GM19025 (cell line): ENCODE results near the gene TAMALIN.
A peak's percentile ranks its signal among the peaks of the same experiment; 100 is the strongest.
"Not testable (repeated sequence)": the region's sequence is repeated elsewhere in the genome, so short reads cannot be mapped to it uniquely, and the experiment has no call there.

Source experiments
- ATAC-seq: cut with Tn5 transposase; IDR thresholded peaks from one replicate; pipeline ENCODE4 v1.9.1; 2021; ENCODE audit warnings: mild to moderate bottlenecking, low read depth, moderate library complexity; ENCODE audit not compliant: unreplicated experiment

The TAMALIN gene

DNA sequence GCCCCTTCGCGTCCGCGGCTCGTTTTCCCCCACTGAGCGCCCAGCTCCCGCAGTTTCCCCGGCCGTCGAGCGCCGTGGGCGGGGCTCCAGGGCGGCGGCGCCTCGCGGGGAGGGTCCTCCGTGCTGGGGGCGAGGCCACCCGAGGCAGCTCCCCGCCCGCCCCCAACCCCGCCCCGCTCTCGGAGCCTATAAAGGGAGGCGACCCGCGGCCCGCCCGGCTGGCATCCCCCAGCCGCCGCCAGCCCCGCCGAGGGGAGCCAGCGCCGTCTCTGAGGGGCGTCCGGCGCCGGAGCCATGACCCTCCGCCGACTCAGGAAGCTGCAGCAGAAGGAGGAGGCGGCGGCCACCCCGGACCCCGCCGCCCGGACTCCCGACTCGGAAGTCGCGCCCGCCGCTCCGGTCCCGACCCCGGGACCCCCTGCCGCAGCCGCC lies at the start of gene TAMALIN:
TAMALIN (plus strand) TSS at position 221 of the 432 bp plus-strand sequence; CDS start at position 295, 74 bp downstream.
- no peak for ATAC-seq

DNA sequence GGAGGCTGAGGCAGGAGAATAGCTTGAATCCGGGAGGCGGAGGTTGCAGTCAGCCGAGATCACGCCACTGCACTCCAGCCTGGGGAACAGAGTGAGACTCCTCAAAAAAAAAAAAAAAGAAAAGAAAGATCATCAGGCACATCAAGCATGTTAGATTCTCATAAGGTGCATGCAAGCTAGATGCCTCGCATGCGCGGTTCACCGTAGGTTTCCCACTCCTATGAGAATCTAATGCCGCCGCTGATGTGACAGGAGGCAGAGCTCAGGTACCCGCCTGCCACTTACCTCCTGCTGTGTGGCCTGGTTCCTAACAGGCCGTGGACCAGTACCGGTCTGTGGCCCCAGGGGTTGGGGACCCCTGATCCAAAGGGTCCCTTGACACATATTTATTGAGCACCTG lies 48.2 kb upstream of the TAMALIN start:
- no peak for ATAC-seq

DNA sequence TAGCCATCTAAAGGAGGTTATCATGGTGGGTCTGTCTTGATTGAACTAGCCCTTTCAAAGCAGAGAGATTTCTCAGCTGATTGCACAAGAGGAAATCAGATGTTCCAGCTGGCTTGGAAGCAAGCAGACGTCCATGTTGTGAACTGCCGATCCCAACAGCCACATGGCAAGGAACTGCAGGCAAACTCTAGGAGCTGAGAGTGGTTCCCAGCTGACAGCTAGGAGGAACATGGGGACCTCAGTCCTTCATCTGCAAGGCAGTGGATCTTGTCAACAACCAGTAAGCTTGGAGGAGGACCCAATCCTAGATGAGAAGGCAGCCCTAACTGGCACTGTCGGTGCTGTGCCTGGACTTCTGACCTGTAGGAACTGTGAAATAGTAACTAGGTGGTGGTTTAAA lies 47.5 kb upstream of the TAMALIN start:
- no peak for ATAC-seq

- no peak for ATAC-seq
Measured at GRCh38 chr12:51959921-51960320, 46.8 kb upstream of the TAMALIN start.

DNA sequence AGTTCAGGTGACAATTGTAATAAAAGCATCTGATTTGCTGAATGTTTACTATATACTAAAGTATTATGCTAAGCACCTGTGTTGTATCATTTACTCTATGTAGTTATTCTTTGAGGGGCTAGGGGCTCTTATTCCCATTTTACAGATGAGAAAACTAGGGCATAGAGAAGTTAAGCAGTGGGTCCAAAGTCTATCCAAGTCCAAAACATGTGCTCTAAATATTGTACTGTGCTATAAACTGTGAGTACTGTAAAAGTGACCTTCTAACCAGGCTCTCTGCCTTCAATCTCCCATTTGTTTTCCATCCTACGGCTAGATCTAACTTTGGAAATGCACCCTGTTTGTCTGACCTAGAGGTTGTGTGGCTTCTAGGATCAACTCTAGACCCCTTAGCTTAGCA lies 46.3 kb upstream of the TAMALIN start:
- ATAC-seq = no peak

DNA sequence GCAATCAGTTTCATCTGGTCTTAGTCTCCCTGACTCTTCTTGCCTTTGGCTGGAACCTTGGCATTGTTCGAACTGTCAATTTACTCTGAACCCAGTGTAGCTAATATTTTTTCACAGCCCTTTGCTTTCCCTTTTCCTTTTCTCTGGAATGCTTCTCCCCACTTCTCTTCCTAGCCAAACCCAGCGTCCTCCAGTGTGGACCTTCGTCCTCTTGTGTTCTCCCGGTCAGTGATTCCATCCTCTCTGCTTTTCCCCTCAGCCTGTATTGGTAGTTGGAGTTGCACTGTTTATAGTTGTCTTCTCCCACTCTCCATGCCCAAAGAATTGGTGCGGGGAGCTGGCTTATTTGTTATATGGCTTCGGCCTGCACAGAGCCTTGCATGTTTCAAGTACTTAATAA lies 45.9 kb upstream of the TAMALIN start:
- ATAC-seq = no peak

GRCh38 chr12:51961834-51962233 lies 44.9 kb upstream of the TAMALIN start:
- ATAC-seq = no peak

DNA sequence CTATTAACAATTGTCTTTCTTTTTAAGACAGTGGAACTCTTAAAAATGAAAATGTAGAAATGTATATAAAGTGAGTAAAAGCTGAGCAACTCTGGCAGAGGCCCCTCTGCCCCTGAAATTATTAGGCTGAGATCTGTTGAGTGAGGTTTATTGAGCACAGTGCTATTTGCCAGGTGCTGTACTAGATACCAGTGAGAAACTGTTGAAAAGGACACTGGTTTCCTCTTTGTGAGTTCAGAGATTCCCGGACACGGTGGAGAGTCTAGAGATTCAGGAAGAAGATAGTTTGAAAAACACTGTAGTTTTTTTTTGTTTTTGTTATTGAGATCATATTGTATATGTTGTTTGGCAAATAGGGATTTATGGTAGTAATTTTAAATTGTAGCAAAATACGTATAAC lies 44.0 kb upstream of the TAMALIN start:
- ATAC-seq = no peak

DNA sequence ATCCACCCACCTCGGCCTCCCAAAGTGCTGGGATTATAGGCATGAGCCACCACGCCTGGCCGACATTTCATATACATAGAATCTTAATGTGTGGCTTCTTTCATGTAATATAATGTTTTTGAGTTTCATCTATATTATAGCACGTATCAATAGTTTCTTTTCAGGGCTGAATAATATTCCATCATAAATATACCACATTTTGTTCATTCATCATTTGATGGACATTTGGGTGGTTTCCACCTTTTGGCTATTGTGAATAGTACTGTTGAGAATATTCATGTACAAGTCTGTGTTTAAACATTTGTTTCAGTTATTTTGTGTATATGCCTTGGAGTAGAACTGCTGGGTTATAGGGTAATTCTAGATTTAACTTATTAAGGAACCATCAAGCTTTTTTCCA lies 43.3 kb upstream of the TAMALIN start:
- ATAC-seq = no peak

GRCh38 chr12:51969643-51970042 lies 37.1 kb upstream of the TAMALIN start:
- no peak for ATAC-seq

- ATAC-seq = peak; percentile 88
Measured at GRCh38 chr12:51970904-51971646, 35.7 kb upstream of the TAMALIN start.

DNA sequence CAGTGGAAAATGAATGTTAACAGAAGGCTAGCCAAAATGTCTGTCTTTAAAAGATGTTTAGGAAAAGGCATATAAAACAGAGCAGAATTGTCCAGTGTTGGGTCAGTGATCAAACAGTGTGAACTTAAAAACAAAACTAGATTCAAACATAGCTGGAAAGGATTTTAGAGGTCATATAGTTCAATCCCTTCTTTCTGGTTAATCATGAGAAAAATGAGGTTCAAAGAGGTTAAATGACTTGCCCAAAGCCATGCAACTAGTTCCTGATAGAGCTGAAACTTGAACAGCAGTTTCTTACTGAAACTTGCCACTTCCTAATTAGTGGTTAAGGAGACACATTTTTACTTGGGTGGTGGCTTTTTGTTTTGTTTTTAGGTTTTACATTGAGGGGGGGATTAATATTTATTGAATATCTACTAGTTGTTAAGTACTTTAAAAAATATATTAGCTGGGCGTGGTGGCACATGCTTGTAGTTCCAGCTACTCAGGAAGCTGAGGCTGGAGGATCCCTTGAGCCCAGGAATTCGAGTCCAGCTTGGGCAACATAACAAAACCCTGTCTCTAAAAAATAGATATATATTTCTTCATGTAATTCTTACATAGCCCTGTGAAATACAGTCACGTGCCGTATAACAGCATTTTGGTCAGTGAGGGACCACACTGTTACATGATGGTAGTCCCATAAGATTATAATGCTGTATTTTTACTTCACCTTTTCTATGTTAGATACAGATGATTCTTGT lies 34.9 kb upstream of the TAMALIN start:
- no peak for ATAC-seq

DNA sequence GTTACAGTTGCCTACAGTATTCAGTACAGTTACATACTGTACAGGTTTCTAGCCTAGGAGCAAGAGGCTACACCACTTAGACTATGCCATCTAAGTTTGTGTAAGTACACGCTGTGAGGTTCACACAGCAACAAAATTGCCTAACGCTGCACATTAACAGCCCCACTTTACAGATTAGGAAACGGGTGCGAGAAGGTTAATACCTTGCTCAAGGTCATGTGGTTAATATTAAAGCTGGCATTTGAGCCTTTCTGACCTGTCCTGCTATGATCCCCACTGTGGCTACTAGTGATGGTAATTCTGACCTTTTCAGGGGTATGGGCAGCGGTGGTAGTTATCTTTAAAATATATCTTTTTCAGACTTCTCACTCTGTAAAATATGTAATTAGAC lies 34.3 kb upstream of the TAMALIN start:
- no peak for ATAC-seq

DNA sequence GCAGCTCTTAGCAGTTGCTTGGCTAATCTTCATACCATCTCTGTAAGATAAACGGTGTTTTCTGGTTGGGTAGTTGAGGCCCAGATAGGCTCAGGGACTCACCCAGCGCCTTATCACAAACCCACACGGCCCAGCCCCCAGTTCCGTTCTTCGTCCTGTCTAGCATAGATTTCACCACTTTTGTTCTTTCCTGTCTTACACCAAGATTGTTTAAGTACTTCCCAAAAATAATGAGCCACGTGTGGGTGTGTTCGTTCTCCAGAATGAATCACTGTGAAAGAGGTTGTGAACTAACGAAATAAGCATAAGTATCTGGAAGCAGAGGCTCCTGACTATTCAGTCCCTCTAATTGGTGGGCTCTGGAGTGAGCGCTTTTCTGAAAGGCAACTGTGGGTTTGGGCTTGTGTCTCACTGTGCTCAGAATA lies 33.9 kb upstream of the TAMALIN start:
- ATAC-seq = no peak

DNA sequence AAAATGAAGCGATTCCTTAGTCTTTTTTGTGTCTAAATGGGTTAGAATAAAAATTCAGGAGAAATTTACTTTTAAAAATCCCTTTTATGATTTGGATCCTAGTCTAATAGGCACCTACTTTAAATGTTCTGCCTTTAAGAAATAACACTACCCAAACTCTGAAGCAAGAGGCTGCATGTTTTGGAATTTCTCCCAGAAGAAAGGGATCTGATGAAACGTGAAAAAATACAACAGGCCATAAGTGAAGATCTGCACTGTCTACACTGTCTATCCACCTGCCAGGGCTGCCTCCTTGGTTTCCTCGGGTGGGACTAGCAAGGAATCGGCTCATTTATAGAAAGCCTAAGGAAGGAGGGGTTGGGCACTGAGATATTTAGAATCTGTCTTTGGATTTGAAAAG lies 33.2 kb upstream of the TAMALIN start:
- ATAC-seq = no peak

DNA sequence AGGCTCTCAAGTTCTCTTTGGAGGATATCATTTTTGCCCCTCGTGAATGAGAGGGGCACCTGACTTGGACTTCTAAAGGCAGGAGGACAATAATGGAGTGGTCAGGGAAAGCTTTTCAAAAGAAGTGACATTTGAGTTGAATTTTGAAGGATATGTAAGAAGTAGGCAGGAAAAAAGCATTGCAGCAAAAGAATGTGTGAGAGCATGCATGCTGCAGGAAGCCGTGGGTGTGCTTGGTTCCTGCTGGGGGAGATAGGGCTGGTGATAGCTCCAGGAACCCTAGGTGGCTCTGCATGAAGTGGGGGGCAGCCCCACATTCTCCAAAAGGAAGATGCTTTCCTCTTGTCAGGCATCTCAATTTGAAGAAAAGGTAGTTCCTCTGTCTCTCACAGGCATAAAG lies 32.1 kb upstream of the TAMALIN start:
- no peak for ATAC-seq

- ATAC-seq = no peak
Measured at GRCh38 chr12:51975196-51975595, 31.6 kb upstream of the TAMALIN start.

GRCh38 chr12:51976376-51977160 lies 30.2 kb upstream of the TAMALIN start:
- no peak for ATAC-seq

DNA sequence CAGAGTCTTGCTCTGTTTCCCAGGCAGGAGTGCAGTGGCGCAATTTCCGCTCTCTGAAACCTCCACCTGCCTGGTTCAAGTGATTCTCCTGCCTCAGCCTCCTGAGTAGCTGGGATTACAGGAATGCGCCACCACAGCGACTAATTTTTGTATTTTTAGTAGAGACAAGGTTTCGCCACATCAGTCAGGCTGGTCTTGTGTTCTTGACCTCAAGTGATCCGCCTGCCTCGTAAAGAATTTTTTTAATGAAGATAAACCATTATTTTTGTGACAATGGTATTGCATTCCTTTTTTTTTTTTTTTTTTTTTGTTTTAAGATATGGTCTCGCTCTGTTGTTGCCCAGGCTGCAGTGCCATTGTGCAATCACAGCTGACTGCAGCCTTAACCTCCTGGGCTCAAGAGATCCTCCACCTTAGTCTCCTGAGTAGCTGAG lies 29.4 kb upstream of the TAMALIN start:
- ATAC-seq = no peak

GRCh38 chr12:51979306-51979705 lies 27.4 kb upstream of the TAMALIN start:
- not testable (repeated sequence) for ATAC-seq
